GM21786 (cell line): ENCODE results near the gene KLC3.

Experiments
- ATAC-seq: cut with Tn5 transposase; IDR thresholded peaks from one replicate; pipeline ENCODE4 v1.9.1; 2021; ENCODE audit not compliant: unreplicated experiment

The KLC3 gene

DNA sequence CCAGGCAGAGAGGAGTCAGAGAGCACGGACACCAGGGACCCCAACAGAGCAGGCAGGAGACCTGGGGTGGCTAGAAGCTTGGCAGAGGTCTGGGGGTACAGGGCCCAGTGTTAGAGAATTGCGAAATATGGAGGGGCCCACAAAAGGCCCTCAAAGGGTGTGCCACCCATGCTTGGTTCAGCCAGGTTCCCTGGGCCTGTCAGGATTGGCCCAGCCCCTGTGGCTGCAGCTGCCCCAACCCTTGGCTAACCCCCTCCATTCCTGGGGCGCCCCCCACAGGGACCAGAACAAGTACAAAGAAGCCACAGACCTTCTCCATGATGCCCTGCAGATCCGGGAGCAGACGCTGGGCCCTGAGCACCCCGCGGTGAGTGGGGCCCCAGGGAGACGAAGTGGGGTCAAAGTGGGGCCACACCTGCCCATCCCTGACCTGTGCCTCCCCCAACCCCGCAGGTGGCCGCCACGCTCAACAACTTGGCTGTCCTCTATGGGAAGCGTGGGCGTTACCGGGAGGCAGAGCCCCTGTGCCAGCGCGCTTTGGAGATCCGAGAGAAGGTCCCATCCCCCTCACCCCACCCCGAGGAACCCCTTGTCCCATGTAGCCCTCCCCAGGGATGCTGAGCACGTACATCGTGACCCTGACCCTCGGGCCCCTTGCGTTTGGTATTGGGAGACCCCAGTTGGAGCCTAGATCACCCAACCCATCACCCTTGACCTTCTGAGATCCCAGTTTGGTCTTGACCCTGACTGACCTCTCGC, 8.0 kb downstream of the KLC3 start:
- no peak for ATAC-seq

DNA sequence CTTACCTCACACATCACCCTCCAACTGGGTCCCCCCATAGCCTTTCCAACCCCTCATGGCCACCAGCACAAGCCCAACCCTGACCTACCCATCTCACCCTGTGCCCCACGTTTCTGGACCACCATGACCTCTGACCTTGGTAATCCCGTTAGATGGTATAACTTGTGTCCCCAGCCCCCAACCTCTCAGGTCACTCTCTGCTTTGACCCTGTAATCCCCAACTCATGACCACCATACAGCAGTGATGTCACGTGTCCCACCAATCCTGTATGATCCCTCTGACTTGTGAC, 8.5 kb downstream of the KLC3 start:
- ATAC-seq: no peak

DNA sequence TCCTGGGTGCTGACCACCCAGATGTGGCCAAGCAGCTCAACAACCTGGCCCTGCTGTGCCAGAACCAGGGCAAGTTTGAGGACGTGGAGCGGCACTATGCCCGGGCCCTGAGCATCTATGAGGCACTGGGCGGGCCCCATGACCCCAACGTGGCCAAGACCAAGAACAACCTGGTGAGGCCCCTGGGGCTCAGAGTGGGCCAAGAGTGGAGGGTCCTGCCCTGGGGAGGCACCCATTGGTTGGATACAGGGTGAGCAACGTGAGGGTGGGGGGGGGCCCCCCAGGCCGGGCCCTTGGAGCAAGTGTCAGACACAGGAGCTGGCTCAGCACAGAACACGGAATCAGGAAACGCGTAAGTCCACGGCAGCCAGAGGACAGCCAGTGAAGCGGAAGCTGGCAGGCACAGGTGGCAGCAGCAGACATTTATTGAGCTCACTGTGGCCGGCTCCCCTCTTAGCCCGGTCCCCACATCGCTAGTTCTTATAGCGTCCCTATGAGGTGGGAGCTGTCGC, 8.9 kb downstream of the KLC3 start:
- no peak for ATAC-seq

DNA sequence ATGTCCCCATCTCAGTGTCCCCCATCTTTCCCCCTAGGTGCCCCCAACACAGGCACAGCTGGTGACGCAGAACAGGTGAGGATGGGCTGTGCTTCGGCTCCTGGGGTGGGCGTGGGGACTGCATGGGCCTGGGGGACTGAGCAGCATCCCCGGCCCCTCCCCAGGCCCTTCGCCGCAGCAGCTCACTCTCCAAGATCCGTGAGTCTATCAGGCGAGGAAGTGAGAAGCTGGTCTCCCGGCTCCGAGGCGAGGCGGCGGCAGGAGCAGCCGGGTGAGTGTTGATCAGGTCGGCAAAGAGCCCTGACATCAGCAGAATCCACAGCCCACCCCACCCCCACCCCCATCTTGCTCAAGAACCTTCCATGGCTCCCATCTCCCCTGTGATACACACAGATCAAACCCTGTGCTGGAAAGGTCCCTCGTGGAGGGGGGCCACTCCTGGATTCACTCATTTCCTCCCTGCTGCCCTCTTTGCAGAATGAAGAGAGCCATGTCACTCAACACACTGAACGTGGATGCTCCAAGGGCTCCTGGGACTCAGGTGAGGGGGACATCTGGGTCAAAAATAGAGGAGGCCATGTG, 10.0 kb downstream of the KLC3 start:
- no peak for ATAC-seq

GRCh38 chr19:45351401-45351952, 10.9 kb downstream of the KLC3 start:
- ATAC-seq: no peak

DNA sequence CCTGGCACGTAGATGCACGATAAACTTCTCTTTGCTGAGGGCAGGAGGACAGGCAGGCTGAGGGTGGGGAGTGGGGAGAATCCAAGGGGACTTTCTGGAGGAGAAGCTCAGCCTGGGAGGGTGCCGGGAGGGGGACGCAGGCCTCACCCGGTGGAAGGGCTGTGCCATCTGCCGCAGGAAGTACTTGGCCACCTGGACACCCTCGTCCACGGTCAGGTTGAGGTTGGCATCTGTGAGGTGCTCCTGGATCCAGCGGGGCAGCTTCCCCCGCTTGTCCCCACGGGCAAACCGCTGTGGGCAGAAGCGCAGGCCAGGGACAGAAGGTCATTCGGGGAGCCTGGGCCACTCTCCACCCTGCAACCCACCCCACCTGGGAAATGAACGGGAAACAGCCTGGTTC, 11.5 kb downstream of the KLC3 start:
- no peak for ATAC-seq

DNA sequence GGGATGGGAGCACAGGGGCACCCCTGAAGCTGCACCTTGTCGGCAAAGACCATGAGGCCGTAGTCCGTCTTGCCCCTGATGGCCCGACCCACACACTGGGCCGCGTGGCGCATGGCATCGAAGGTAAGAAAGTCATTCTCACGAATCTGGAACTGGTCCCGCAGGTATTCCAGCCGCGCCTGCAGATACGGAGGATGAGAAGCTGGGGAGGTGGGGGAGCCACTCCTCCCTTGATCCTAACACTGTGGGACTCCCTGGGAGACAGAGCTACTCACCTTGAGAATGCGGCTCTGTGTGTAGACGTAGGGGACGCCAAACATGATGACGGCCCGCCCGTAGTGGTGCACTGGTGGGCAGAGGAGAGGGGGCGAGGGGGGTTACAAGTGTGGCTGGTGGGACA, 11.9 kb downstream of the KLC3 start:
- ATAC-seq: no peak

DNA sequence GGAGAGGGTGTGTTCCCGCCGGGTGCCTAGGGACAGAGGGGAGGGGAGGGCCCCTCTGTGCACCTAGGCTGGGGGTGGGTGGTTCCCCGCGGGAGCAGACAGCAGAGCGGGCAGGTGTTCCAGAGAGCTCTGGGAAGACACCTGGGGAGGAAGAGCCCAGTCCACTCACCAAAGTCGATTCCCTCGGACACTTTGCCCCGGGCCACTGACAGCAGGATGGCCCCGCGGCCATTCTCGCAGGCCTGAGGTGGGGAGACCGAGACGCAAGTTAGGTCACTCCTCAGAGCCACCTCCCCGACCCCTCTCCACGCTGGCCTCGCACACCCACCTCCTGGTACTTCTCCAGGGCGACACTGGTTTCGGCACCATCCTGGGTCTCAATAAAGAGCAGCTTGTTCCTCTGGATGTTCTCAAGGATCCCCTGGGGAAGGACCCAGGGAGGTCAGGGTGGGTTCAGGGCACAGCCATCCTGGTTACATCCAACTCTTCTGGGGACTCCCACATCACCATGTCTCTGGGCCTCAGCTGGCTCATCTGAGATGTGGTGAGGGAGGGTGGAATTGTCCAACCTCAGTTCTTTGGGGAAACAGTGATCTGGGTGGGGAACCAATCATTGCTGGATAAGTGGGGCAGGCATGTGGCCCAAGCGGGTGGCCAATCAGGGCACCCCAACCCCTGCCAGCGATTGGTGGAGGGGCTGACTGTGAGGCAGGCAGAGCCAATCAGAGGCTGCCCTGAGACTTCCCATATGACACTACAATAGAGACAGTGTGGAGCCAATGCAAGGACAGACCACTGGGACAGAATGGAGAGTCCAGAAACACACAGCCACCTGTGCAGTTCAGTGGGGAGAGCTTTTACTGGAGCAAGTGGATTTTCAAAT, 12.6 kb downstream of the KLC3 start:
- no peak for ATAC-seq

DNA sequence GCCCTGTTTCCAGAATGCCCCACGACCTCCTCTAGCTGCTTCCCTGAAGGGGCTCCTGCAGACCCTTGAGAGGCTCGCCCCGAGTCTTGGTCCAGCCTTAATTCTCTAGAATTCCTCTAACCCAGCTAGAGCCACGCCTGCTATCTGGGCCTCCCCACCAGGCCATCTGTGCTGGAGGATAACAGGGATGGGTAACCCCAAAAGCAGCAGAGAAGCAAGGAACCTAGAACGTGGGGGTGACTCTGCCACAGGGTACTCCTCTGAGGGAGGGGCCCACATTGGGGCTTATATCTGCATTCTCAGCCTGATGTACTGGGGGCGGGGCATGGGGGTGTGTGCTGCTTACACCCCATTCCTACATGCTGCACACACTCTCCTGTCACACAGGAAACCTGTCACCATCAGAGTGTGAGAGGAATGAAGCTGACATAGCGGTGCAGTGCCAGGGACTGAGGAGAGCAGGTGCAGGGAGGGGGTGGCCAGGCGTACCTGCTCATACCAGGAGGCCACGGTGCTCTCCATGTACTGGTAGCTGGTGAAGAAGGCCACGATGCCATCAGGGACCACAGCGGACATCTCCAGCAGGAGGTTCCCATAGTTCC, 13.8 kb downstream of the KLC3 start:
- no peak for ATAC-seq

DNA sequence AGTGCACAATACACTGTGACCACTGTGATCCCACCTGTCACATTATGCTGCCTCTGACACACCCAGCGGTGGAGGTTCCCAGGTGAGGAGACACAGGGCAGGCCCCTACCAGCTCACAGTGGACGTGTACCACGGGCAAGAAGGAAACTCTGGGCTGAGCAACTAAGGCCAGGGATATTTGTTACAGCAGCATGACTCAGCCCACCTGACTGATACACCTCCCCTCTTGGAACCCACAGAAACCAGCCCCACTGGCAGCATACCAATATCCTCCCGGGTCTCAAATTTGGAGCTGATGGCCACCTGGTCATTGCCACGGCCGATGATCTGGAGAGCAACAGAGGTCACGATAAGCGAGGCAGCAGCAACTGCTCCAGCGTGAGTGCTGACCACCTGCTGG, 14.9 kb downstream of the KLC3 start:
- ATAC-seq: no peak

DNA sequence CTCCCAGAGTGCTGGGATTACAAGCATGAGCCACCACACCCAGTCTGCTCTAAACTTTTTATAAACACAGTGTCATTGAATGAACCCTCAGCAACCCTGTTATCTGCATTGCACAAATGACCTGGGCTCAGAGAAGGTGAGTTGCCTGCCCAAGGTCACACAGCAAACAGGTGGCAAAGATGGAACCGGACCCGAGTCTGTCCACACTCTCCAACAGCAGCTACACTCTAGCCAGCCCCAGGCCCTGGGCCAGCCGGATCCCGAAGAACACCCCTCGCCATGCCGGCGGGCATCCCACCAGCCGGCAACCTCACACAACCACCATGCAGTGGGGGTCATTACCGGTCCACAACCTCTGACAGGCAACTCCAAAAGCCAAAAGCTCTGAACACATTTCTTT, 15.4 kb downstream of the KLC3 start:
- ATAC-seq: no peak

DNA sequence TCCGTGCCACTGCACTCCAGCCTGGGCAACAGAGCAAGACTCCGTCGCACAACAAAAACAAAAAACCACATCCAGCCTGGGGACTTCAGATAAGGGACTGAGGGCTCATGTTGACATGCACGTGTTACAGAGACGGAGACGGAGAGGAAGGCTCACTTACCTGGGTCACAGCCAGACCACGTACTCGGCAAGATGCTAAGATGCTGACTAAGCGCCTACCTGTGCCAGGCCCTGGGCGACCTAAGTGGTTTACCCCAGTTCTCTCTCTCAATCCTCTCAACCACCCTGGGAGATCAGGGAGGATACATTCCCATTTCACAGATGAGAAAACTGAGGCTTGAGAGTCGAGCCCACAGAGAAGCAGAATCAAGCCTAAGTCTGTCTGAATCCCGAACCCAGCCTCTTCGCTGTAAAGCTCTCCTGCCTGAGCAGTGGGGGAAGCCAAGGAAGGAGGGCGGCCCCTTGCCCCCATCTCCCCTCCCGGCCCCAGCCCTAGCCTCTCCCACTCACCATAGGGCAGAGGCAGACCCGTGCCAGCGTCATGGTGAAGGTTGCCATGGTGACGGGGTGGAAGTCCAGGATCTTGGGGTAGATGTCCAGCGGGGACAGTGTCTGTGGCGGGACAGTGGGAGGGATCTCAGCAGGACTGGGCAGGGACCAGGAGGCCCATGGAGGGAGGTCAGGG, 16.4 kb downstream of the KLC3 start:
- ATAC-seq: no peak

- no peak for ATAC-seq
Measured at GRCh38 chr19:45357445-45357783, 16.9 kb downstream of the KLC3 start.

DNA sequence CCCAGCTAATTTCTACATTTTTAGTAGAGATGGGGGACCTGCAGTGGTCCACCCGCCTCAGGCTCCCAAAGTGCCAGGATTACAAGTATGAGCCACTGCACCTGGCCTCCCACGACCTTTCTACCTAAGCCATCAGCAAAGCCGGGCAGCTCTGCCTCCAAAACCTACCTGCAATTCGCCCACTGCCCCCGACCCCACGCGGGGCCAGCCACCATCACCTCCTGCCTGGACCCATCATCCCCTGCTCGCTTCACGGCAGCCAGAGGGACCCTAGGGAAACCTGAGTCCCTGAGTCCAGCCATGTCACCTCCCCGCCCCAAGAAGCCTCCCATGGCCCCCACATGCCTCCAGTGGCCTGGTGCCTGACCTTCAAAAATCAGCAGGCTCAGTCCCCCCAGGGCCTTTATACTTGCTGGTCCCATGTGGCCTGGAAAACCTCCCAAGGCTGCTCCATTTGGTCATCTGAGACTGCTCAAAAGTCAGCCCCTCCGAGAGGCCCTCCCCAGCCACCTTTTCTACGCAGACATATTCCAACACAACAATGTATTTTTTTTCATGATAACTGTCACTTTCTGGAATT, 17.8 kb downstream of the KLC3 start:
- ATAC-seq: no peak

GRCh38 chr19:45361608-45362007, 21.1 kb downstream of the KLC3 start:
- ATAC-seq: no peak

- ATAC-seq: no peak
Measured at GRCh38 chr19:45362291-45362690, 21.7 kb downstream of the KLC3 start.

- no peak for ATAC-seq
Measured at GRCh38 chr19:45363861-45364459, 23.4 kb downstream of the KLC3 start.

DNA sequence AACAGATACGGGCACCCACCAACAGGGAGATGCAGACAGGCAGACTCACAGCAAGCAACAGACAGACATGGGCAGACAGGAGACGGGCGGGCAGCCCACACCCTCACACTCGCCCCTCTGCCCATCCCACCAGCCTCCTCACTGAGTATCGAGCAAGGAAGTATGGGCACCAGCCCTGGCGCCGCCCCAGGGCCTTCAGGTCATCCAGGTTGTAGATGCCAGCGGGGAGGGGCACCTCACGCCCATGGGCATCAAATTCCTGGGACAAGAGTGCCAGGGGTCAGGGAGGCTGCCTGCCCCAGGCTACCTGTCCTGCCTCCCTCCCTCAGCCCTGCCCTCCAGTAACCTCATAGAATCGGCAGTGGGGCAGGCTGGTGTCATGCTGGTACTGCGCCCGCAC, 24.1 kb downstream of the KLC3 start:
- no peak for ATAC-seq

DNA sequence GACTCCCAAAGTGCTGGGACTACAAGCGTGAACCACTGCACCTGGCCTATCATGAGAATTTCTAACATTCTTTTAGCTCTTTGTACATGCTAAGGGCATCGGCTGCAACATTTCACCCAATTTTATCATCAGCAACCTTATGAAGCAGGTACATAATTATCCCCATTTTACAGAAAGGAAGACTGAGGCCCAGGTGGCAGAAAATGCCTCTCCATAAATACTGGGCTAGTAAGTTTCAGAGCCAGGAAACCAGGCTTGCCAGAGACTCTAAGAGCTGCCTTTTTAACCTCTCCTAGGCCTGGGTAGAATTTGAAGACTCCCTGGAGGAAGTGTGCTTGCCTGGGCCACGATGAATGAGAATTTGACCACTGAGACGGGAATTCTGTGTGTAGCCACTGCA, 27.6 kb downstream of the KLC3 start:
- no peak for ATAC-seq

DNA sequence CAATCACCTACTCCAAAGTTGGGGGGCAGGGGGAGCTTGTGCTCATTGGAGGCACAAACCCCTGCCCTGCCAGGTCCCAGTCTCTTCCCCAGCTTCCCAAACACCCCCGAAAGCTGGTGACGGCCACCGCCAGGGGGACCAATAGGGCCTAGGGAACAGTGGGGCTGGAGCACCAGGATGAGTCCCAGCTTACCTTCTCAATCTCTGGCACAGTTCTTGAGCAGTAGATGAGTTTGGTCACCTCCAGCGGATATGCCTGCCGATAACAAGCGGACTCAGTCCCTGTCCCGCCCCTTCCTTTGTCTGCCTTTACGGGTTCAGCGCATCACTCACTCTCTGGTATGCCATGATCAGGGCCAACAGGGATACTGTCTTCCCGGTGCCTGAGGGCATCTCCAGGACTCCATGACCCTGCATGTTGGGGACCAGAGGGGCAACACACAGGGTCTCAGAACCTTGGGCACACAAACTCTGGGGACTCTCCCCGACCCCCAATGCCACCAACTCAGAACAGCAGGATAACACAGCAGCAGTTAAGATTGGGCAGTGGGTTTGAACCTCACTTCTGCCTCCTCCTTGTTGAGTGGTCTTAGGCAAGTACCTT, 28.3 kb downstream of the KLC3 start:
- no peak for ATAC-seq
